LoVo (cell line): ENCODE results near the gene NGLY1.

Source experiments
- DNase-seq: peaks from one replicate; pipeline ENCODE4 v3.0.0-alpha.2; 2016; ENCODE audit warnings: low spot score

NGLY1 gene

DNA sequence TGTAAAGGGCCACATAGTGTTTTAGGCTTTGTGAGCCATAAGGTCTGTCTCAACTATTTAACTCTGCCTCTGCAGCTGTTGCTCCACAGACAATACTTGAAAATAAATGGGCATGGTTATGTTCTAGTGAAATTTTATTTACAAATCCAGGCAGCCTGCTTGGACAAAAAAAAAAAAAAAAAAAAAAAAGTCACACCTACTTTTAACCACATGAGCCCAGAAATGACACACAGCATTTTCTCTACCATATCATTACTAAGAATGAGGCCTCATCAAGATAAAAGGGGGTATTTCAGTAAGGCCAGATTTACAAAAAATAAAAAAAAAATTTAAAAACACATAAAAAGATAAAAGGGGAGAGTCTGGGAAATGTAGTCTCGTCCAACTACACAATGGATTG, 1.7 kb upstream of the NGLY1 start:
- DNase-seq = no peak

GRCh38 chr3:25783661-25784512, 644 bp upstream of the NGLY1 start:
- peak; percentile 14 for DNase-seq

DNA sequence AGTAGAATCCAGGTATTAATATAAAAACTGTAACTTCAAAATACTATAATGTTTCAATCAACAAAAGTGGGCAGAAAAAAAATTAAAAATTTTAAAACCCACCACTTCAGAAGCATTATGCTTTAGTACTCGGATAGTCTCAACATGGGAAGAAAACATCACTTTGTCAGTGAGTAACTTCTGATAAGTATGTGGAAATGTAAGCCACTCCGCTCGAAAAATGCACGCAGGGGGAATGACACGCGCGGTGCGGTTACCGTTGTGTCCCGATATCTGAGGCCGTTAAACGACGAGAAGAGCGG, 656 bp downstream of the NGLY1 start:
- DNase-seq = no peak

DNA sequence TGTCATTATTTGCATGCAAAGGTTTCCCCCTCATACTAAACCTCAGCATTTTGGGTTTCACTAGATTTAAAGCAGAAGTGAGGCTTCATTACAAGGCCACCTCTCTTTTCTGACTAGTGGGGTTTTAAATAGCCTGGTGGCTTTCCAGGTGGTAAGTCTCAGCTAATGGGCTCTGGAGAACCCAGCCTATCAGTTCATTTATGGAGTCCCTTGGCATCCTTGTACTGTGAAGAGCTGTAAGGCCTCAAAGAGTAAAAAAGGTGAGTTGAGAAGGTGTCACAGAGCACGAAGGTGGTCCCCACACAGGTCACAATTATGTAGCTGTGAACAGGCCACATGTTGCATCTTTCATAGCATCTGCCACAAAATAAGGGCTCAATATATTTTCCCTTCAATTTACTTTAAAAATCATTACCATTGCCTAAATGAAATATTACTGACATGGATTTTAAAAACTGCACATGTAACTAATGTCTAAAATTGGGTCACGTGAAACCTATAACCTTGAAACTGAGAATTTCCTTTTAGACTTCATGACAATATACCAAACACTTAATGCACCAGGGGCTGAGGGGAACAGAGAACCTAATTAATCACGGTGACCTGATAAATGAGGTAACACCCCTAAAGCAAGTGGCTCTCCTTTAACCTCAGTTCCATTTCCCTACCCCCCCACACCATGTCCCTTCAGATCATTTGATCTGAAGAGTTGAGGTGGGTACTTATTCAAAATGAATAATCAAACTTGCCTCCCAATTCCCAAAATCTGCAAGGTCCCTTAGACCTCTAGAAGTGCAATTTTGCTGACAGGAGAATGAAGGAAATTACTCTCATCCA, 1.3 kb downstream of the NGLY1 start:
- no peak for DNase-seq

DNA sequence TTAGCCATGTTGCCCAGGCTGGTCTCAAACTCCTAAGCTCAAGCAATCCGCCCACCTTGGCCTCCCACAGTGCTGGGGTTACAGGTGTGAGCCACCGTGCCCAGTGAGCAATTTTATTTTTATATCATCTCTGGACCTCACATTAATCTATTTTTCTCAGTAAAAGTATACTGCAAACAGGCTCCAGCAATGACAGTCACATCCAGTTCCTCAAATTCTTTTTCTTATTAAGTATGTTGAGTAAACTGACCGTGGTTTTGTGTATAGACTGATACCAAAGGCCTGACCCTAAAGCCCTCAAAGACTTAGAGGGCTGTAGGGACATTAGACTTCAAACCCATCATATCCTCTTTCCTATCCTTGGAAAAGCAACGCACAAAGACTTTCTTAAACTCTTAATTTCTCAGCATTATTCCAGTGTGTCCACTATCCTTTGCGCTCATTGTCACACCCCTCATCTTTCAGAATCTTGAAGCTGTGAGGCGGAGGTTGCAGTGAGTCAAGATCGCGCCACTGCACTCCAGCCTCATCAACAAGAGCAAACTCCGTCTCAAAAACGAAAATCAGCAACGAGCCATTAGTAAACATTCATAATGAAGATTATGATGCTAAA, 2.0 kb downstream of the NGLY1 start:
- no peak for DNase-seq

DNA sequence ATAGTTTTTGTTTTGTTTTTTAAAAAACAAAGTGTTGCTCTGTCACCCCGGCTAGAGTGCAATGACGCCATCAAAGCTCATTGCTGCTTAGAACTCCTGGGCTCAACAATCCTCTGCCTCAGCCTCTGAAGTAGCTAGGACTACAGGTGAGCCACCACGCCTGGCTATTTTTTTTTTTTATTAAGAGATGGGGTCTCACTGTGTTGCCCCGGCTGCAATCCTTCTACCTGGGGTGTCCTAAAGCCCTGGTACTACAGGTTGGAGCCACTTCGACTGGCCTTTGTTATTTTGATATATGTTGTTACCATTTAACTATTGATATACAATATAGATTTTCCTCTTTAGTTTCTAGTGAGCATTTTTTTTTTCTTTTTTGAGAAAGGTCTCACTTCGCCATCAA, 2.6 kb downstream of the NGLY1 start:
- DNase-seq = no peak

DNA sequence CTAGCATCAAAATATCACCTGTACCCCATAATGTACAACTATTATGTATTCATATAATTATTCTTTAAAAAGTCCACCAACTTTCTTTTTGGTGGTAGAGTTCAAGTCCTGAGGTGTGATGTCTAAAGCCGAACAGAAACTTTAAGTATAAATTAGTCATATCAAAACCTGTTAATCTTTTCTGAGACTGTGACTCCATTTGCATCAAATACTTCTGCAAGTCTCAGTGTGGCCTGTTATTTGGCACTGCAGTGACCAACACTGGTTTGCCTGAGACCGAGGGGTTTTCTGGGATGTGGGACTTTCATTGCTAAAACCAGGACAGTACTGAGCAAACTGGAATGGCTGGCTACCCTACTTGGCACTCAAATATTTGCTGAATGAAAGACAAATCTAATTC, 7.3 kb downstream of the NGLY1 start:
- DNase-seq = no peak

- no peak for DNase-seq
Observed at GRCh38 chr3:25768851-25769250, 14.4 kb downstream of the NGLY1 start.

GRCh38 chr3:25751725-25752124, 31.5 kb downstream of the NGLY1 start:
- no peak for DNase-seq

DNA sequence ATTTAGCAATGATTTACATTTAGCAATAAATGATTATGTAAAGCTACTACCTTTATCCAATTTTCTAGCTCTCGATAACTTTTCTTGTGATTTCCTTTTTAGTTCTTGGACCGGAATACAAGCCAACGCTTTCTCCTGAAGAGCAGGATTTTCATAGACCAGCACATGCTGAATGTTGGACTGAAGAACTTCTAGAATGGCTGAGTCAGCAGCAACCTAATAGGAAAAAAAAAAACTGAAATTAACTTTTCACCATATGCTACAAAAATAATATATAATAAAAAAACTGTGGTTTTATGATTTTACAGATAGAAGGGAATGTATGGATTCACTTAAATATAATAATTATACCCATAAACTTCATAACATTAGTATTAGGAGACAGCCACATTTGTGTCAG, 32.2 kb downstream of the NGLY1 start:
- no peak for DNase-seq

DNA sequence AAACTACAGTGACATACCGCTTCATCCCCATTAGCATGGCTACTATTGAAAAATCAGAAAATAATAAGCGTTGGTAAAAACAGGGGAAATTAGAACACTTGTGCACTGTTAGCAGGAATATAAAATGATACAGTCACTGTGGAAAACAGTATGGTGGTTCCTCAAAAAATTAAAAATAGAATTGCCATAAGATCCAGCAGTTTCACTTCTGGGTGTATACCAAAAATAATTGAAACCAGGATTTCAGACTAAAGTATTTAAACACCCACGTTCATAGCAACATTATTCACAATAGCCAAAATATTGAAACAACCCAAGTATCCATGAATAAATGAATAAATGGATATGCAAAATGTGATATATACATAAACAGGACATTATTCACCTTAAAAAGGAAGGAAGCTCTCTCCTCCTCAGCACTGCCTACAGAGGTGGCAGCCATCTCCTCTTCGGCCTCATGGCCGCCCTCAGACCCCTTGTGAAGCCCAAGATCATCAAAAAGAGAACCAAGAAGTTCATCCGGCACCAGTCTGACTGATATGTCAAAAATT, 34.1 kb downstream of the NGLY1 start:
- DNase-seq = no peak

DNA sequence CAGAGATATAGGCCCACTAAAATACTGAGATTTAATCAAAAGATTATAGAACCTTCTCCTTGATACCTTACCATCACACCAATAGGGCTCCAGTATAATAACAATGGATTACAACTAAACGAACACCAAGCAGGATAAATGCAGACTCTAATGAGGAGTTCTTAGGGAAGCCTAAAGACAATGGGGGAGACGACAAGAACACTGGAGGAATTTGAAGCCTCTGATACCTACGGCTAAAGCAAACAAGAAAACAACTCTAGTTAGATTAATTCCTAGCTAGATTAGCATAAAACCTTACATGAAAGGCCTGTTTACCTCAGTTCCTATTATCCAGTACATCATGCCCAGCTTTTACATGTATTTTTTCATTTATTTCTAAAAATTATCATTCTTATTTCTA, 35.1 kb downstream of the NGLY1 start:
- no peak for DNase-seq

DNA sequence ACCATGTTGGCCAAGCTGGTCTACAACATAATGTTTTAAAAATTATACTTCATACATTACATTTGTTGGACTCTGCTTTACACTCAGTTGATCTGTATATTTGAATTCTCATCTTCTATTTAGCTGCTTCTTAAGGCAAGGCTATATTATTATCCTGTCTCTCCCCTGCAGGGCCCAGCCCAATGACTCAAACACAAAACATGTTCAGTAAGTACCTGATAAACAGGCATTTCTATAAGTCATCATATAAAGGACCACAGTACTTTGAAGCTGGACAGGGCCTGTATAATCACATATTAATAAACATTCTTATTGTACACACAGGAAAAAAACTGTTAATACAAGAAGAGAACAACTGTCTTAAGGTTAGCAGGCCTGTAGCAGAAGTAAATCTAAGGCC, 36.2 kb downstream of the NGLY1 start:
- DNase-seq = no peak

- DNase-seq = no peak
Observed at GRCh38 chr3:25744470-25744869, 38.8 kb downstream of the NGLY1 start.

DNA sequence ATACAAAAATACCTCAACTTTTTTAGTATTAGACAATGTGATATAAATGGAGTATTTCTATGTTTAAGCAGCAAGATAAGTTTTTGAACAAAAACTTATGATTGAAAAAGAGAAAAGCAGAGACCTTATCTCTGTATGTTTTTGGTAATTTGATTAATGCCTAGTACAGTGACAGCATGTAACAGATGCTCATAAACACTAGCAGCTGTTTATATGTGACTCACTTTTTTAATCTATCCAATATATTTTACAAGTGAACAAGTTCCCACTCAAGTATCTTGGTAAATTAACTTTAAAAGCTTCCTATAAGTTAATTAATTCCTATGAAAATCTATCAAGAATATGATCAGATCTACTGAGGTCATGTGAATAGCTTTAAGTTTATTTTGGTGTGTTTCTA, 55.1 kb downstream of the NGLY1 start:
- DNase-seq = no peak

DNA sequence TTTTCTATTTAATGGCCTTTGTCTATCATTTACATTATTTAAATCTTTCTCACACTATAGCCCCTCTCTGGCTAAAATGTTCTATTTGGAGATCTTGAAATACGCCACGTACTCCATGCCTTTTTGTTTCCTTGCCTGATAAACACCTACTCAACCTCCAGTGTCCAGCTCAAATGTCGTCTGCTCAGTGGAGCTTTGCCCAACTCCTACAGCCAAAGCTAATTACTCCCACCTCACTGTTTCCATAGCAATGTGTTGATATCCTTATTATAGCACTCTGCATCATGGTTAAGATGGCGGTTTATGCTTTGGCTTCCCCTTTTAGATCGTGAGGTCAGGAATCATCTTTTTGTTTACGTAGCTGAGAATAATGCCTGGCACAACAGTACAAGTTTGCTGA, 55.9 kb downstream of the NGLY1 start:
- DNase-seq = no peak

GRCh38 chr3:25725810-25726209, 57.4 kb downstream of the NGLY1 start:
- DNase-seq = no peak

GRCh38 chr3:25724948-25725645, 58.1 kb downstream of the NGLY1 start:
- DNase-seq = no peak

DNA sequence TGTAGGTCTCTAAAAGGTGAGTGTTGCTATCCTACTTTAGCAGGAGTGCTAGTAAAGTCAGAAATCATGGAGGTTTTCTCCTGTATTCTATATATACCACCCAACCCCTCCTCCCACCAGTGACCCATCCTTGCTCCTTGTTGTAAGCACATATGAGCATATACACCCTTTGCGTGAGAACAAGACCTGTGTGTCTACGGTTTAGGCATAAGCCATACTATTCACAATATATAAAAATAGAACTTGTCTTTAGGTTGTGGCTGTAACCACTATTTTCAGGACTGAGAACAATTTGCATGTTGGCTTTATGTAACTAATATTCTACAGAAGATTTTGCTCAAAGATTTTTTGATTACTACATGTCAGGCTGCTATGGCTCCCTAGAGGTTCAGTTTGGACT, 59.4 kb downstream of the NGLY1 start:
- no peak for DNase-seq

GRCh38 chr3:25719321-25719720, 63.9 kb downstream of the NGLY1 start:
- DNase-seq = no peak

DNA sequence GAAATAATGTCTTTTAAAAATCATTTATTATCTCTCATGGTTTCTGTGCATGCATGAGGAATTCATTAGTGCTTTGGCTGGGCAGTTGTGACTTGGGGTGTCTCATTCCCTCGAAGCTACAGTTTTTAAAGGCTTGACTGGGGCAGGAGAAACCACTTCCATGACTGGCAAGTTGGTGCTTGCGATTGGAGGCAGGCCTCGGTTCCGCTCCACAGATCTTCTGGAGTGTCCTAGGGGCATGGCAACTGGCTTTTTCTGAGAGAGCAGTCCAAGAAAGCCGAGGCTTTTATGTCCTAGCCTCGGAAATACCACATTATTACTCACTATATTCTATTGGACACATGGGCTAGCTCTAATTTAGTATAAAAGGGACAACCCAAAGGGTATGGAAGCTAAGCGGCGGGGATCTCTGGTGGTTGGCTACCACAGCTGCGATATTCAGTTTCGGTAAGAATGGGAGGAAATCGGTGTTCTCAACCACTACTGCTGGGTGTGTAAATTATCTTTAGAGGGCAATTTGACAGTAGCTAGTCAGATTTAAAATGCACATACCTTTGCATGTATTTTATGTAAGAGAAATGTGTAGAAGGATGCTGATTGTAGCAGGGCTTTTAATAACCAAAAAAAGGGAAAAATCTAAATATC, 69.8 kb downstream of the NGLY1 start:
- DNase-seq = no peak

GRCh38 chr3:25711090-25711489, 72.2 kb downstream of the NGLY1 start:
- DNase-seq = no peak
